Panc1 (cell line): ENCODE data around the gene TBC1D32. TPM values are rescaled to one million over a fixed set of nuclear protein-coding genes. Genes with fewer than 3 reads are reported as not detected.

ENCODE experiments used
- ATAC-seq: fragments of 200-7000 bp; cut with Tn5 transposase; 2 replicates; pipeline ENCODE4 v1.9.1; 2020; ENCODE audit warnings: mild to moderate bottlenecking, moderate library complexity
- BruUV-seq: library from RNA; stranded (reverse); fragments of 400-500 nt; replicated peaks from 2 replicates; lab custom pipeline; 2021; lab: Mats Ljungman, UMichigan
- CTCF ChIA-PET: fragments of 300-600 bp; sonication (Branson Sonifier 250); formaldehyde crosslinking; loops from one replicate; lab custom pipeline; 2022; ENCODE audit warnings: antibody characterized with exemption; lab: Charles Lee
- POLR2A ChIA-PET: fragments of 300-600 bp; sonication (Branson Sonifier 250); formaldehyde crosslinking; loops from one replicate; lab custom pipeline; 2022; ENCODE audit warnings: antibody characterized with exemption; lab: Charles Lee
- DNase-seq: peaks from one replicate; pipeline ENCODE4 v3.0.0-alpha.2; 2010; ENCODE audit warnings: low read depth, low spot score
- H3K27ac ChIP-seq: 2 replicates; pipeline ENCODE4 v1.5.1; 2011; ENCODE audit warnings: mild to moderate bottlenecking, low read length, inconsistent platforms
- H3K27me3 ChIP-seq: fragments of 200-500 bp; sonication (Bioruptor generic); 2 replicates; pipeline ENCODE4 v1.6.0; 2014; ENCODE audit warnings: low read length, inconsistent platforms; ENCODE audit not compliant: control insufficient read depth, insufficient read depth
- H3K36me3 ChIP-seq: fragments of 200-500 bp; sonication (Bioruptor generic); 2 replicates; pipeline ENCODE4 v1.5.1; 2014; ENCODE audit warnings: inconsistent platforms, mild to moderate bottlenecking, low read length, moderate library complexity; ENCODE audit not compliant: control insufficient read depth, insufficient read depth
- H3K4me1 ChIP-seq: 2 replicates; pipeline ENCODE4 v1.5.1; 2011; ENCODE audit warnings: inconsistent platforms, mild to moderate bottlenecking, low read length, moderate library complexity; ENCODE audit not compliant: control insufficient read depth, insufficient read depth
- H3K4me3 ChIP-seq, 2 experiments: 2 replicates each; pipeline ENCODE4 v1.5.1; 2011 to 2012; ENCODE audit warnings: low read depth in 2 of 2, low read length in 2 of 2, mild to moderate bottlenecking in 2 of 2, inconsistent platforms in 1 of 2, moderate library complexity in 1 of 2
- H3K9me3 ChIP-seq: fragments of 200-500 bp; sonication (Bioruptor generic); 2 replicates; pipeline ENCODE4 v1.5.1; 2014; ENCODE audit warnings: low read depth, mild to moderate bottlenecking, inconsistent platforms, low read length, moderate library complexity; ENCODE audit not compliant: control insufficient read depth, insufficient read depth
- POLR2AphosphoS5 ChIP-seq: IDR thresholded peaks from 2 replicates; pipeline ENCODE4 v1.6.1; 2012; ENCODE audit warnings: mild to moderate bottlenecking, low read depth, low read length, moderate library complexity
- SIN3A ChIP-seq: IDR thresholded peaks from 2 replicates; pipeline ENCODE4 v1.6.1; 2012; ENCODE audit warnings: low read depth, mild to moderate bottlenecking, low read length, moderate library complexity, borderline replicate concordance; ENCODE audit not compliant: insufficient read depth
- TCF7L2 ChIP-seq: IDR thresholded peaks from 2 replicates; pipeline ENCODE4 v1.6.1; 2011; ENCODE audit warnings: mild to moderate bottlenecking, low read depth, low read length, inconsistent platforms
- in situ Hi-C: cut with HindIII; loops from 2 replicates; pipeline ENCODE4 v1.10.0; 2016; ENCODE audit warnings: low sequenced_read_pairs, low pct_unique_long_range_greater_than_20kb
- intact Hi-C: fragments of 100-400 bp; cut with micrococcal nuclease; formaldehyde crosslinking; loops from one replicate; pipeline ENCODE4 v1.10.0; 2022; ENCODE audit not compliant: unreplicated experiment
- total RNA-seq: library from RNA; stranded (reverse); gene quantifications from one replicate; pipeline ENCODE4 v1.2.1, GENCODE V29; 2021; ENCODE audit not compliant: unreplicated experiment
- TF ChIP-seq, protein P1 (sequence below), 2 experiments: IDR thresholded peaks; 2 replicates each; pipeline ENCODE4 v1.6.1; 2011 to 2012; ENCODE audit warnings: low read depth in 2 of 2, control low read depth in 1 of 2, low read length in 1 of 2, mild to moderate bottlenecking in 1 of 2, moderate library complexity in 1 of 2; ENCODE audit not compliant: insufficient read depth in 1 of 2
- TF ChIP-seq, protein P2 (sequence below): fragments of 450-650 bp; IDR thresholded peaks from 2 replicates; pipeline ENCODE4 v1.5.1; 2017; ENCODE audit warnings: mild to moderate bottlenecking

Gene TBC1D32
- total RNA-seq, 1 experiment from 2014 or later: 15.8 TPM

DNA sequence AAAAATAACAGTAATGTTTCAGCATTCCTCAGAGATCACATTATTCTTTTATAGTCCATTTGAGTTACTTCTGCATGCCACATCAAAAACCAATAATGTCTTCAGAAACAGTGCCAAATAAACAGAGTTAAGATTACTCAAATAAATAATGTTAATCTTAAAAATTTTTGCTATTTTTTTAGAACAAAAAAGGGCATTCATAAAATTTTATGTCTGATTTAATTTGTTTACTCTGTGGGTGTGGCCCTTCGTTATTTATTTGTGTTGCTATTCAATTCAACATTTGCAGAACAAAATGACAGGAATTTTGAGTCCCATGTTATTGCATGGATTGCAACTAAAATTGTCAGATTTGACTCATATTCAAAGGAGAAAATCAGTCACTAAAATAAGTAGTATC lies 18.7 kb upstream of the TBC1D32 start:
- Histone ChIP-seq H3K4me1 (no peaks in the 10 kb centered on the region), H3K27me3 (no peaks in the 10 kb centered on the region), H3K27ac (no peak overlapping the region), H3K4me3 (no peak overlapping the region), H3K36me3 (no peaks in the 10 kb centered on the region), H3K9me3 (no peaks in the 10 kb centered on the region)
- DNase-seq: no peak
- in situ Hi-C loops (no loop called here), intact Hi-C loops (no loop called here)
- TF ChIP-seq, protein P1, sequence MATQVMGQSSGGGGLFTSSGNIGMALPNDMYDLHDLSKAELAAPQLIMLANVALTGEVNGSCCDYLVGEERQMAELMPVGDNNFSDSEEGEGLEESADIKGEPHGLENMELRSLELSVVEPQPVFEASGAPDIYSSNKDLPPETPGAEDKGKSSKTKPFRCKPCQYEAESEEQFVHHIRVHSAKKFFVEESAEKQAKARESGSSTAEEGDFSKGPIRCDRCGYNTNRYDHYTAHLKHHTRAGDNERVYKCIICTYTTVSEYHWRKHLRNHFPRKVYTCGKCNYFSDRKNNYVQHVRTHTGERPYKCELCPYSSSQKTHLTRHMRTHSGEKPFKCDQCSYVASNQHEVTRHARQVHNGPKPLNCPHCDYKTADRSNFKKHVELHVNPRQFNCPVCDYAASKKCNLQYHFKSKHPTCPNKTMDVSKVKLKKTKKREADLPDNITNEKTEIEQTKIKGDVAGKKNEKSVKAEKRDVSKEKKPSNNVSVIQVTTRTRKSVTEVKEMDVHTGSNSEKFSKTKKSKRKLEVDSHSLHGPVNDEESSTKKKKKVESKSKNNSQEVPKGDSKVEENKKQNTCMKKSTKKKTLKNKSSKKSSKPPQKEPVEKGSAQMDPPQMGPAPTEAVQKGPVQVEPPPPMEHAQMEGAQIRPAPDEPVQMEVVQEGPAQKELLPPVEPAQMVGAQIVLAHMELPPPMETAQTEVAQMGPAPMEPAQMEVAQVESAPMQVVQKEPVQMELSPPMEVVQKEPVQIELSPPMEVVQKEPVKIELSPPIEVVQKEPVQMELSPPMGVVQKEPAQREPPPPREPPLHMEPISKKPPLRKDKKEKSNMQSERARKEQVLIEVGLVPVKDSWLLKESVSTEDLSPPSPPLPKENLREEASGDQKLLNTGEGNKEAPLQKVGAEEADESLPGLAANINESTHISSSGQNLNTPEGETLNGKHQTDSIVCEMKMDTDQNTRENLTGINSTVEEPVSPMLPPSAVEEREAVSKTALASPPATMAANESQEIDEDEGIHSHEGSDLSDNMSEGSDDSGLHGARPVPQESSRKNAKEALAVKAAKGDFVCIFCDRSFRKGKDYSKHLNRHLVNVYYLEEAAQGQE (IDR thresholded peaks at IDR 0.05; ENCODE audit: insufficient read depth in 1 of 2, low read depth in 2 of 2, low read length in 1 of 2): no peak
- TF ChIP-seq POLR2AphosphoS5 (no peak), SIN3A (no peak), TCF7L2 (no peak)
- TF ChIP-seq, protein P2, sequence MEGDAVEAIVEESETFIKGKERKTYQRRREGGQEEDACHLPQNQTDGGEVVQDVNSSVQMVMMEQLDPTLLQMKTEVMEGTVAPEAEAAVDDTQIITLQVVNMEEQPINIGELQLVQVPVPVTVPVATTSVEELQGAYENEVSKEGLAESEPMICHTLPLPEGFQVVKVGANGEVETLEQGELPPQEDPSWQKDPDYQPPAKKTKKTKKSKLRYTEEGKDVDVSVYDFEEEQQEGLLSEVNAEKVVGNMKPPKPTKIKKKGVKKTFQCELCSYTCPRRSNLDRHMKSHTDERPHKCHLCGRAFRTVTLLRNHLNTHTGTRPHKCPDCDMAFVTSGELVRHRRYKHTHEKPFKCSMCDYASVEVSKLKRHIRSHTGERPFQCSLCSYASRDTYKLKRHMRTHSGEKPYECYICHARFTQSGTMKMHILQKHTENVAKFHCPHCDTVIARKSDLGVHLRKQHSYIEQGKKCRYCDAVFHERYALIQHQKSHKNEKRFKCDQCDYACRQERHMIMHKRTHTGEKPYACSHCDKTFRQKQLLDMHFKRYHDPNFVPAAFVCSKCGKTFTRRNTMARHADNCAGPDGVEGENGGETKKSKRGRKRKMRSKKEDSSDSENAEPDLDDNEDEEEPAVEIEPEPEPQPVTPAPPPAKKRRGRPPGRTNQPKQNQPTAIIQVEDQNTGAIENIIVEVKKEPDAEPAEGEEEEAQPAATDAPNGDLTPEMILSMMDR: no peak
- ChIA-PET CTCF (no interaction called here), POLR2A (no interaction called here)
- BruUV-seq: no TSS peak
- no peak for ATAC-seq

DNA sequence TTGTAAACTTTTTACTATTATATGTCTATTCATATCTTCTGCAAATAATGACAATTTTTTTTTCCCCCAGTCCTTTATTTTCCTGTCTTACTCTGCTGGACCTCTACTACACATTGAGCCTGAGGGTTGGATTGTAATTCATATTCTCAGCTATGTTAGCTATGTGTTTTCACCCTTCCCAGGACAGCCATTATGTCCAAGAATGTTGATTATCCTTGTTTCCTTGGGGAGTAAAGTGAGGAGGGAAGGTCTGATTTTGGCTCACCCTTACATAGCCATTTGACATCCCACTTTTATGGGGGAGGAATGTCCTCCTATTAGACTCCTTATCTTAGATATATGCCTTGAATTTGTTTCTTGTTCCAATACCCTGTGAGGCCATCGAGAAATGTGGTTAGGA lies 17.6 kb upstream of the TBC1D32 start:
- ATAC-seq: no peak
- Histone ChIP-seq H3K4me1 (no peaks in the 10 kb centered on the region), H3K4me3 (no peak overlapping the region), H3K27ac (no peak overlapping the region), H3K9me3 (no peaks in the 10 kb centered on the region), H3K27me3 (no peaks in the 10 kb centered on the region), H3K36me3 (no peaks in the 10 kb centered on the region)
- in situ Hi-C loops: no loop called here
- ChIA-PET CTCF (no interaction called here), POLR2A (no interaction called here)
- intact Hi-C loops: no loop called here
- DNase-seq: no peak
- TF ChIP-seq POLR2AphosphoS5 (no peak), TCF7L2 (no peak), SIN3A (no peak)
- TF ChIP-seq, protein P1 (IDR thresholded peaks at IDR 0.05; ENCODE audit: insufficient read depth in 1 of 2, low read depth in 2 of 2, low read length in 1 of 2): no peak
- TF ChIP-seq, protein P2: no peak
- no TSS peak for BruUV-seq
